ENCODE data around the gene ERC2.
"Not testable (repeated sequence)": the region's sequence is repeated elsewhere in the genome, so short reads cannot be mapped to it uniquely, and the experiment has no call there.

ERC2 gene

DNA sequence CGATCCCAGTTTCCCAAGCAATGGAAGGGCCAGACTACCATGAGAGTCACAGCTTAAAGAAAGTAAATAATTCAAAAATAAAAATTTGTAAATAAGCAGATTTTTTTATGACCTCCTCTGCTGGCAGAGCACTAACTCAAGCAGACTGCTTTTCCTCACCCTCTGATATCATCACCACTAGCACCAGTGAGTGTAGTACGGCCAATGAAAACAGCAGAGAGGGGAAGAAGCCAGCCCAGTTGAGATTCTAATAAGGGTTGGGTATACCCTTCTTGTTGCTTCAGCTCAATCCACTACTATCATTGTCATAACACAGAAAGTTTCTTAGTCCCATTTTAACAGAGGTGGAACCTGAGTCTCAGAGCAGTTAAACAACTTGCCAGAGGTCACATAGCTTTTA is 193.1 kb downstream of the ERC2 start:
- TF ChIP-seq POLR2AphosphoS5 (IDR thresholded peaks at IDR 0.05; ENCODE audit: low read depth, low read length) = no peak
- no peak for TF ChIP-seq POLR2A (IDR thresholded peaks at IDR 0.05; ENCODE audit: low read depth, low read length)
- no peak for TF ChIP-seq TAF1 (IDR thresholded peaks at IDR 0.05; ENCODE audit: borderline replicate concordance, low read depth, low read length)
- DNase-seq (ENCODE audit: insufficient read length) = no peak
- FAIRE-seq = no peak

DNA sequence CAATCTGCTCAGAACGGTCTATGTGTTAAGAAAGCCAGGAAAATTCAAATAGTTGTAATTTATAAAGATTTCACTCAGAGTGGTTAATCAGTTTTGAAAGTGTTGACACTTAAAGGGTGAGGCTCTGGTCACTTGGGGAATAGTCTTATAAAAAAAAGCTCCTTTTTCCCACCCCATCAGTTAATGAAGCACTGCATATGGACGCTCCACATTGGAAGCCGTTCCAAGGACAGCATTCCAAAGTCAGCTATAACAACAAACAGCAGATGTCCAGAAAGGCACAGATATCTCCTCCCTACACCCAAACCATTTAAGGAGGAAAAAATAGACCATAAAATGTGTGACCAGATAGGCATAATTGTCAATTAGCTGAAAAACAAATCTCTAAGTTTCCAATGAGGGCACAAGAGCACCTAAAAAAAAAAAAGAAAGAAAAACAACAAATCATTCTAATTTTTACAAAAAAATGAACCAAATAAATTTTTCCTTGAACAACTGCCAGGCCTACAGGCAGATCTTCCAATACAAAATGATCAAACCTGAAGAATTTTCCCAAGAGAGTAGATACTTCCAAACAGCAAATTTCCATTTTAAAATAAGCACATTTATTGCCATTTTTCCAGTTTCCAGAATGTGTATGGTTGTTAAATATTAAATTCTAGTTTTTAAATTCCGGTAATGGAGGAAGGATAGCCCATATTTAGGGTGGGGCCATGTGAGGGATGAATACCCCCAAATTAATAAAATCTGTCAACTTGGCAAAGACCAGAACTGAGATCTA is 198.3 kb downstream of the ERC2 start:
- no peak for DNase-seq (ENCODE audit: insufficient read length)
- no peak for FAIRE-seq

DNA sequence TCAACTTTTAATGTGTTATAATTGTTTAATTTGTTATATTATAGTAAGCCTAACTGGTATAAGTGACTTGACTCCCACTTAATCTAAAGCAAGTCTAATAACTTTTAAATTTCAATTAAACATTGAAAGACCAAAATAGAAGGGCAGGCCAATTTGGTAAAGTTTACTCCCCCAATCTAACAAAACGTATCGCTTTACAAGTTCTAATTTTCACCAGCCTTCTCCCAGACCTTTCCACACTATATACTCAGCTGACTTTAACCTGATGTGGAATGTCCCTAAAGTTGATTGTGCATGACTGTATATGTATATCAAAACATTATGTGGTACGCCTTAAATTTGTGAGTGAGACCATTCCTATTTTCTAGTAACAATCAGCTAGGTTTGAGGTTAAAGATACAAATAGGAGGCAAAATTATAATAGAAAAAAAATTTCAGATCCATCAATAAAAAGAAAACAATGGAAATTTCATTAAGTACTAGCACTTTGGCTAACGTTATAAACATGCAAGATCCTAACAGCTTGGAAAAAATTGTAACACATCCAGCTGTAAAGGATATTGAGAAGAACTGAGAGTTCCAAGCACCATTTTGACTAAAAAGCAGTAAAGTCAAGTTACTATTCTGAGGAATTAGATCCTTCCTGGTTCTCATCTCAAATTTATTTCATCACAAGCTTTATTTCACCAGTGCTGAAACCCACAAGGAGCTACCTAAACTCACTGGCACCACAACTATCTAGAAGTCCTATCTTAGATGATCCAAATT is 199.5 kb downstream of the ERC2 start:
- no peak for FAIRE-seq
- no peak for DNase-seq (ENCODE audit: insufficient read length)
- TF ChIP-seq TAF1 (IDR thresholded peaks at IDR 0.05; ENCODE audit: borderline replicate concordance, low read depth, low read length) = no peak
- no peak for TF ChIP-seq POLR2AphosphoS5 (IDR thresholded peaks at IDR 0.05; ENCODE audit: low read depth, low read length)
- TF ChIP-seq POLR2A (IDR thresholded peaks at IDR 0.05; ENCODE audit: low read depth, low read length) = no peak

More for the DNA sequence above, 198.3 kb downstream of the ERC2 start:
- TF ChIP-seq TAF1 (IDR thresholded peaks at IDR 0.05; ENCODE audit: borderline replicate concordance, low read depth, low read length) = no peak
- no peak for TF ChIP-seq POLR2A (IDR thresholded peaks at IDR 0.05; ENCODE audit: low read depth, low read length)
- no peak for TF ChIP-seq POLR2AphosphoS5 (IDR thresholded peaks at IDR 0.05; ENCODE audit: low read depth, low read length)

DNA sequence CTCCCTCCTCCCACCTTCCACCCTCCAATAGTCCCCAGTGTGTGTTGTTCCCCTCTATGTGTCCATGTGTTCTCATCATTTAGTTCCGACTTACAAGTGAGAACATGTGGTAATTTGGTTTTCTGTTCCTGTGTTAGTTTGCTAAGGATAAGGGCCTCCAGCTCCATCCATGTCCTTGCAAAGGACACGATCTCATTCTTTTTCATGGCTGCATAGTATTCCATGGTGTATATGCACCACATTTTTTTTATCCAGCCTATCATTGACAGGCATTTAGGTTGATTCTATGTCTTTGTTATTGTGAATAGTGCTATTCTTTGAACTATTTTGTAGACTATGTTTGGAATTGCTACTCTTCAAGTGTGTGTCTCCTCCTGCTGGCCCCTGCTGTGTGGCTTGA is 206.4 kb downstream of the ERC2 start:
- FAIRE-seq; DNase-seq (ENCODE audit: insufficient read length): not testable (repeated sequence)

DNA sequence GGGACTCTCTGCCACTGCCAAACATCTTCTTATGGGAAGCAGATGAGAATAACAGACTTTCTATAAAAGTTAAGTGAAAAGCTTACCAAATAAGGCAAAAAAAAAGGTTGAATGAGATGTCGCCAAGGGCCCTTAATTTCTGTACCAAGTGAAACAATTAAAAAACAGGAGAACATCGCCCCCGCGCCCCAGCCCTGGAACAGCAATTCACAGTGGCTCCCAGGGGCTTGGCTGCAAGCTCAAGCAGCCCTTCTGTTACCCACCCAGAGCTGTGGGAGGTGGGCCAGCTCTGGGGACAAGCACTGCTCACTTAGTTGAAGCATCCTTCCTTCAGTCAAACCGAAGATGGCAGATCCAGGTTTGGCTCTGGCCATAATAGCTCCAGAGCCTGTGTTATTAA is 208.0 kb downstream of the ERC2 start:
- no peak for TF ChIP-seq TAF1 (IDR thresholded peaks at IDR 0.05; ENCODE audit: borderline replicate concordance, low read depth, low read length)
- TF ChIP-seq POLR2AphosphoS5 (IDR thresholded peaks at IDR 0.05; ENCODE audit: low read depth, low read length) = no peak
- TF ChIP-seq POLR2A (IDR thresholded peaks at IDR 0.05; ENCODE audit: low read depth, low read length) = no peak
- FAIRE-seq (no peak), DNase-seq (ENCODE audit: insufficient read length) (no peak)

DNA sequence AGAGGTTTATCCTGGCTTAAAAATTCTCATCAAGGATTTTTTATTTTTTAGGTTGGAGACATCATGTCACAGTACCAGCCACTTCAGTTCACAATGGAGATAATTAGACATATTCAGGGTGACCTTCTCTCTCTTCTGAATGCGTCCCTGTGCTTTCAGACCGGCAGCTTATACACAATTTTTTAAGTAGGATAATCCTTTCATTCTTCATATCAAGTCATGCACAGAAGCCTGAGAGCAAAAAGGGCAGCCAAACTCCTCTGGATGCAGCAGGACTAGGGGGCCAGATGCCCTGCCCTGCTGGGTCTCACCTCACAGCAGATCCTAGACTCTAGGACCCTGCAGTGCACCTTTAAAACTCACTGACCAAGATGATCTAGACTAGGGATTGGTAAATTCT is 210.4 kb downstream of the ERC2 start:
- DNase-seq (ENCODE audit: insufficient read length) (no peak), FAIRE-seq (no peak)
- no peak for TF ChIP-seq POLR2AphosphoS5 (IDR thresholded peaks at IDR 0.05; ENCODE audit: low read depth, low read length)
- no peak for TF ChIP-seq TAF1 (IDR thresholded peaks at IDR 0.05; ENCODE audit: borderline replicate concordance, low read depth, low read length)
- TF ChIP-seq POLR2A (IDR thresholded peaks at IDR 0.05; ENCODE audit: low read depth, low read length) = no peak

DNA sequence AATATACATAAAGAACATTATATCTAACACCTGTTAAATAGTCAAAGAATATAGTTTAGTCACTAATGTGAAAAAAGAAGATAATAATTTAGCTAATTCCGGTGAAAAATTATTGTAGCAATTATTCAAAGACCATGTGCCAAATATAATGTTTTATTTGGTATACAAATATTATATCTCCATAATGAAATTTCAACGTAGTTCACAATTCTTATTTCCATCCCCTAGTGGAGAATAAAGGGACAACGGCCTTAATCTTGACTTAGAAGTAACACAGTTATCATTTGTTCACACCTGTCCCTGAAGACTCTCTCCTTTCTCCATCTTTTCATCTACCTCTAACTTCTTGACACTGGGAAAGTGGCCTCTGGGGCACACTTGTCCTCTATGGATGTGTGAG is 213.4 kb downstream of the ERC2 start:
- TF ChIP-seq POLR2AphosphoS5 (IDR thresholded peaks at IDR 0.05; ENCODE audit: low read depth, low read length) = no peak
- TF ChIP-seq TAF1 (IDR thresholded peaks at IDR 0.05; ENCODE audit: borderline replicate concordance, low read depth, low read length) = no peak
- TF ChIP-seq POLR2A (IDR thresholded peaks at IDR 0.05; ENCODE audit: low read depth, low read length) = no peak
- FAIRE-seq (no peak), DNase-seq (ENCODE audit: insufficient read length) (no peak)

DNA sequence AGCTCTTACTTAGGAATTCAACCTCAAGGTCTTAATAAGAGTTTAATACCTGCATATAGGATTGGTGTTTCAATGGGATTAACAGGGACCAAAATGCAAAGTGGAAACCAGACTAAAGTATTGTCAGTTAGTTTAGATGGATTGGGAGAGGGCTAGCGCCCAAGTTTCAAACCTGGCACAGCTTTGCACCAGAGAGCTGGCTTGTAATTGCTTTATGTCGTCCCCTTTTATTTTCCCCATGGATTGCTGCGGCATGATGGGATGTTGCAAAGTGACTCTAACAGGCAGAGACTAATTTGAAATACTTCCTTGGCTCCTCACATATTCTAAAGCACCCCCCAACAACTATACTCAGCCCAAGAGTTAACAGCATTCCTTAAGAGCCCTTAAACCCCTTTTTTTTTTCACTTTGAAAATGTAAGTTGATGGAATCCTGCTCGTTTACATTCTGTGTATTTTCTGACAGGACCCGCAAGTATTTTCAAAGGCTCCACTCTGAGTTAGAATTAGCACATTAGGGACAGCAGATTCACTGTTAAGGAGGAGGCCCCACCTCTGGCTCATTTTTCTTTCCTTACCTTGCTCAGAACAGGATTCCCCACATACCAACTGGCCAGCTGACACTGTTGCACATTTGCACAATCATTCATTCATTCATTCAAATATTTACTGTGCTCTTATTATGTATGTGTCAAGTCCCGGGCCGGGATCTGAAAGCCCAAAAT is 214.2 kb downstream of the ERC2 start:
- FAIRE-seq = no peak
- TF ChIP-seq POLR2A (IDR thresholded peaks at IDR 0.05; ENCODE audit: low read depth, low read length) (no peak), TAF1 (IDR thresholded peaks at IDR 0.05; ENCODE audit: borderline replicate concordance, low read depth, low read length) (no peak)
- no peak for DNase-seq (ENCODE audit: insufficient read length)

DNA sequence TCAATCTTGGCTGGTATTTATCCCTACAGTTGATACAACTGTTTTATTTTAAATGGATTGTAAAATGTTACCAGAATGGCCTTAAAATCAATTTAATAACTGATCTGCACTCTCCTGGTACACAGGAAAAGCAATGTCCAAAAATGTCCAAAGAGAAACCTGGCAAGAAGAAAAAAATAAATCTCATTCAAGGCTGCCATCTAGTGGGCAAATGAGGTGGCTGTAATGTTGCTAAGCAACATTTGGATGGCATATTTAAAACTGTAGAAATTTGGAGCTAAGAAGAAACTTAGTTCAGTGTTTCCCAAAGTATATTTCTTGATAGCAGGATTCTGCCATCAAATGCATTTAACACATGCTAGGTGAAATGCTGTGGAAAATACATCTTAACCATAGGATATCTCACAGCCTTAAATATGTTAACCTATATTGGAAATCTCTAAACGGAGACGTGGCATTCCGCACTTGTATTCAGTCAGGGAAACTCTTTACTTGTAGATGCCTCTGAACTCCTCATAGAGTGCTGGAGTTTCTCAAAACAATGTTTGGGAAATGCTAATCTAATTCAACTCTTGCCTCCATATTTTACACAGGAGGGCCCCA is 216.8 kb downstream of the ERC2 start:
- TF ChIP-seq POLR2A (IDR thresholded peaks at IDR 0.05; ENCODE audit: low read depth, low read length) (no peak), POLR2AphosphoS5 (IDR thresholded peaks at IDR 0.05; ENCODE audit: low read depth, low read length) (no peak)
- FAIRE-seq = peak; percentile 91
- peak; percentile 8 for DNase-seq (ENCODE audit: insufficient read length)

DNA sequence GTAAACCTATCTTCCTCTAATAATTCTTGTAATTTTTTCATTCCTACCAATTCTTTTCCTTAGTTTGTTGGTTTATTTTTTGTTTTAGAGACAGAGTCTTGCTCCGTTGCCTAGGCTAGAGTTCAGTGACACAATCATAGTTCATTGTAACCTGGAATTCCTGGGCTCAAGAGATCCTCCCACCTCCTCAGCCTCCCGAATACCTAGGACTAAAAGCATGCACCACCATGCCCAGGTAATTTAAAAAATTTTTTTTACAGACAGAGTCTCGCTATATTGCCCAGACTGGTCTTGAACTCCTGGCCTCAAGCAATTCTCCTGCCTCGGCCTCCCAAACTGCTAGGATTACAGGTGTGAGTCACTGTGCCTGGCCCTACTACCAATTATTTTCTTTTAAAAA is 220.2 kb downstream of the ERC2 start:
- DNase-seq (ENCODE audit: insufficient read length) (no peak), FAIRE-seq (no peak)
- TF ChIP-seq POLR2AphosphoS5 (IDR thresholded peaks at IDR 0.05; ENCODE audit: low read depth, low read length) (no peak), TAF1 (IDR thresholded peaks at IDR 0.05; ENCODE audit: borderline replicate concordance, low read depth, low read length) (no peak)

DNA sequence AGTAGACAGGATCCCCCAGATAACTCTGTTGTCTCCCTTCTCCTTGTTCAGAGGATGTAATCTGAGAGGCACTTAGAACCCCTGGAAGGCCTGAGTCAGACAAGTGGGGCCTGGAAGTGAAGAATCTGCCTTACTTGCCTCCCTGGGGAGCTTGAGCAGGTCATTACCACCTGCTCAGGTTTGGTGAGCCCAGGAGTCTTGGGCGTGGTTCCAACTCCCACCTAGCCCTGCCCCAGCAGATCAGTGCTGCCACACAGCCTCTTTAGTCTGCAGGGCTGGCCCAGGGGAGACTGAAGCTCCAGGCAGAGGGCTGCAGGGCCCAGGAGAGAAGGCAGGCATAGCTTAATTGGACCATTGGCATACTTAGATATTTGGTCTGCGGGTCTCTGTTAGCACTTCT is 230.0 kb downstream of the ERC2 start:
- no peak for FAIRE-seq
- no peak for DNase-seq (ENCODE audit: insufficient read length)
- no peak for TF ChIP-seq POLR2AphosphoS5 (IDR thresholded peaks at IDR 0.05; ENCODE audit: low read depth, low read length)
- TF ChIP-seq TAF1 (IDR thresholded peaks at IDR 0.05; ENCODE audit: borderline replicate concordance, low read depth, low read length) = no peak
- no peak for TF ChIP-seq POLR2A (IDR thresholded peaks at IDR 0.05; ENCODE audit: low read depth, low read length)

Data from GM12892 (cell line).